Superior temporal gyrus (tissue), 1 donor: ENCODE data around the gene MRPL39.

Source experiments
- DNase-seq: peaks from one replicate; pipeline ENCODE4 v3.0.0-alpha.2; 2016; ENCODE audit errors: extremely low spot score

The MRPL39 gene

GRCh38 chr21:25536752-25537151 is 70.5 kb downstream of the MRPL39 start:
- DNase-seq = no peak

GRCh38 chr21:25535849-25536248 is 71.4 kb downstream of the MRPL39 start:
- no peak for DNase-seq
